DND-41 (cell line): Measurements from ENCODE around the gene GPC6.

Experiments used
- ATAC-seq: fragments of 200-7000 bp; cut with Tn5 transposase; 3 replicates; pipeline ENCODE4 v1.9.1; 2021; ENCODE audit warnings: low read depth; ENCODE audit not compliant: insufficient read depth
- DNase-seq: peaks from one replicate; pipeline ENCODE4 v3.0.0-alpha.2; 2020
- H2AFZ ChIP-seq: 2 replicates; pipeline ENCODE4 v1.6.0; 2012; ENCODE audit warnings: low read depth, low read length
- H3K27ac ChIP-seq: 2 replicates; pipeline ENCODE4 v1.5.1; 2012; ENCODE audit warnings: low read length, inconsistent platforms
- H3K27me3 ChIP-seq: fragments of 200-600 bp; sonication (generic); 2 replicates; pipeline ENCODE4 v1.6.0; 2012; ENCODE audit warnings: low read length, mild to moderate bottlenecking, inconsistent platforms; ENCODE audit not compliant: insufficient read depth, poor library complexity
- H3K36me3 ChIP-seq: 2 replicates; pipeline ENCODE4 v1.5.1; 2012; ENCODE audit warnings: low read length, inconsistent platforms; ENCODE audit not compliant: insufficient read depth
- H3K4me1 ChIP-seq: 2 replicates; pipeline ENCODE4 v1.5.1; 2012; ENCODE audit warnings: mild to moderate bottlenecking, low read length; ENCODE audit not compliant: insufficient read depth
- H3K4me2 ChIP-seq: 2 replicates; pipeline ENCODE4 v1.6.0; 2012; ENCODE audit warnings: mild to moderate bottlenecking, moderate library complexity, low read length, inconsistent platforms; ENCODE audit not compliant: insufficient read depth
- H3K4me3 ChIP-seq, 2 experiments: fragments of 200-600 bp in 1 of 2; shearing (Covaris generic) in 1 of 2; 2 replicates each; pipeline ENCODE4 v1.5.1; 2012 to 2016; ENCODE audit warnings: inconsistent platforms in 2 of 2, low read length in 2 of 2, mild to moderate bottlenecking in 2 of 2, low read depth in 1 of 2, moderate library complexity in 1 of 2
- H3K79me2 ChIP-seq: 2 replicates; pipeline ENCODE4 v1.6.0; 2012; ENCODE audit warnings: low read length, inconsistent platforms; ENCODE audit not compliant: insufficient read depth
- H3K9ac ChIP-seq: 2 replicates; pipeline ENCODE4 v1.6.0; 2012; ENCODE audit warnings: low read depth, mild to moderate bottlenecking, inconsistent platforms, low read length, moderate library complexity
- H3K9me3 ChIP-seq: 2 replicates; pipeline ENCODE4 v1.5.1; 2012; ENCODE audit warnings: low read length, moderate library complexity, mild to moderate bottlenecking, inconsistent platforms; ENCODE audit not compliant: insufficient read depth, severe bottlenecking
- H4K20me1 ChIP-seq: 2 replicates; pipeline ENCODE4 v1.6.0; 2012; ENCODE audit warnings: low read length; ENCODE audit not compliant: insufficient read depth
- CTCF ChIP-seq: IDR thresholded peaks from 2 replicates; pipeline ENCODE4 v1.5.1; 2012; ENCODE audit warnings: borderline replicate concordance, low read length, moderate library complexity, mild to moderate bottlenecking; ENCODE audit not compliant: poor library complexity, severe bottlenecking; ENCODE audit errors: extremely low read depth
- EZH2 ChIP-seq: IDR thresholded peaks from 3 replicates; pipeline ENCODE4 v1.6.1; 2012; ENCODE audit warnings: borderline replicate concordance, low read depth, mild to moderate bottlenecking, moderate library complexity, low read length, inconsistent platforms; ENCODE audit not compliant: severe bottlenecking

GPC6 gene

DNA sequence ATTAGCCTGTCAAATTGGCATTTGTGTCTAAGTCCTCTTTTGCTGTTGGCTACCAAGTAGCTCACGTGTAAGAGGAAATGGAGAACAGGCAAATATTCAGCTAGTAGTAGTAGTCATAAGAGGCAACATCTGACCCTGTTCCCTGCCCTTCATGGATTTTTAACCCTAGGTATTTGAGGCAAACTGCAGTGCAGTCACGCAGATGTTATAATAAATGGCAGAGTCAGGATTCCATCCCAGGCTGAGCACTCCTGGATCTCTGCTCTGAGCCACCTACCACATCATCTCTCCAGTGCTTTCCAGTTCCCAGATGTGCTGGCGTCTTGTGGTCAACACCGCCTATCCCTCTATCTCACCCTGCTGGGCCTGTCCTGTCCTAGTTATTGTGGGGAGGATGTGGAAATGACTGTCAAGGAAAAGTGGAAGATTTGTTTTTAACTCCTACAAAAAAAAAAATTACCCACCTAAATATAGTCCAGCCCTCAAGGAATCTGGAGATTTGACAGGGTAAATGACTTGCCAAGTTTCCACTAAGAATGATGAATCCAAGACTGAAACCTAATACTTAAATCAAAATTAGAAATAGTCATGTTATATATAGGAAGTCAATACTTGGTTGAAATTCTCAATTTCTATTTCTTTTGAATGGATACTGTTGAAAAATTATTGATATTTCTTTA lies 322.9 kb downstream of the GPC6 start:
- no peaks in the 10 kb centered on the region for H4K20me1 ChIP-seq
- no peaks in the 10 kb centered on the region for H3K9me3 ChIP-seq
- TF ChIP-seq EZH2: no peak
- no peak for TF ChIP-seq CTCF
- no peaks in the 10 kb centered on the region for H3K79me2 ChIP-seq
- no peak overlapping the region for H2AFZ ChIP-seq
- H3K4me1 ChIP-seq: no peaks in the 10 kb centered on the region
- H3K27me3 ChIP-seq: no peaks in the 10 kb centered on the region
- no peak overlapping the region for H3K9ac ChIP-seq
- H3K4me3 ChIP-seq: no peak overlapping the region
- H3K36me3 ChIP-seq: no peaks in the 10 kb centered on the region
- no peak overlapping the region for H3K27ac ChIP-seq
- H3K4me2 ChIP-seq: no peak overlapping the region
- ATAC-seq: no peak
- no peak for DNase-seq

DNA sequence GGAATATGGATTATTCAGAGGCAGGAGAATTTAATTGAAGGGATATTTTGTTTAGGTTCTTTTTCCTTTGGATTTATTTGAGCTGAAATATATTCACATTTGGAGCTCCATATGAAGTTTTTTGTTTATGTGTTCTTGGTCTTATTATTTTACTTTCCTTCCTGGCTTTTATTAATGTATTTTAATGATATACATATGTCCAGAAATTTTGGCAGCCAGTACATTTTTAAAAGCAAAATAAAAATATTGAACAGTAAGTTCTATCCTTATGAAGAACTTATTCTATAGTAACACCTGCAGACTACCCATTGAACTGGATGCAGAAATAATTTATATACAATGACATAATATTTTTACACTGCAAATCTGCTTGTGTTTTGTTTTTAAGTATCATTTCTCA lies 323.6 kb downstream of the GPC6 start:
- no peak overlapping the region for H3K9ac ChIP-seq
- no peak overlapping the region for H3K4me3 ChIP-seq
- no peak for ATAC-seq
- H3K9me3 ChIP-seq: no peaks in the 10 kb centered on the region
- TF ChIP-seq CTCF: no peak
- H3K36me3 ChIP-seq: no peaks in the 10 kb centered on the region
- DNase-seq: no peak
- no peaks in the 10 kb centered on the region for H3K4me1 ChIP-seq
- H3K27ac ChIP-seq: no peak overlapping the region
- H3K79me2 ChIP-seq: no peaks in the 10 kb centered on the region
- H2AFZ ChIP-seq: no peak overlapping the region
- no peaks in the 10 kb centered on the region for H3K27me3 ChIP-seq
- no peaks in the 10 kb centered on the region for H4K20me1 ChIP-seq
- H3K4me2 ChIP-seq: no peak overlapping the region

DNA sequence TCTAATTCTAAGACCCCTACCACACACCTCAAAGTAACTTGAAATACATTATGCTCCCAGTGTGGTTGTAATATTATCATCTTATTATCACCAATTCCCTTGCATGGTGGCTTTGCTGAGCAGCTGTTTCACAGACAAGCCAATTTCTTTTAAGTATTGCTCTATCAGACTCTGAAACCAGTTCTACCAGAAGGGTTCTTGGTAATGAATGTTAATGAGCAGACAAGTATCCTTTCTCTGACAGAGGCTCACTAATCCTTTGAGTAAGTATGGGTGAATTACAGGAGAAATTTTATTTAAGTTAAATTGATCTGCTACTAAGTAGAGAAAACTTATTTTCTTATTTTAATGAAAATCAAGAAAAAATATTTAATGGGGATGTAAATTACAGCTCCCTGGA lies 326.0 kb downstream of the GPC6 start:
- no peaks in the 10 kb centered on the region for H3K9me3 ChIP-seq
- no peak overlapping the region for H3K27ac ChIP-seq
- no peak overlapping the region for H3K4me2 ChIP-seq
- TF ChIP-seq EZH2 (no peak), CTCF (no peak)
- no peak overlapping the region for H3K4me3 ChIP-seq
- no peaks in the 10 kb centered on the region for H3K27me3 ChIP-seq
- H2AFZ ChIP-seq: no peak overlapping the region
- ATAC-seq (no peak), DNase-seq (no peak)
- no peak overlapping the region for H3K9ac ChIP-seq
- H3K4me1 ChIP-seq: no peaks in the 10 kb centered on the region
- no peaks in the 10 kb centered on the region for H4K20me1 ChIP-seq
- no peaks in the 10 kb centered on the region for H3K79me2 ChIP-seq
- H3K36me3 ChIP-seq: no peaks in the 10 kb centered on the region

DNA sequence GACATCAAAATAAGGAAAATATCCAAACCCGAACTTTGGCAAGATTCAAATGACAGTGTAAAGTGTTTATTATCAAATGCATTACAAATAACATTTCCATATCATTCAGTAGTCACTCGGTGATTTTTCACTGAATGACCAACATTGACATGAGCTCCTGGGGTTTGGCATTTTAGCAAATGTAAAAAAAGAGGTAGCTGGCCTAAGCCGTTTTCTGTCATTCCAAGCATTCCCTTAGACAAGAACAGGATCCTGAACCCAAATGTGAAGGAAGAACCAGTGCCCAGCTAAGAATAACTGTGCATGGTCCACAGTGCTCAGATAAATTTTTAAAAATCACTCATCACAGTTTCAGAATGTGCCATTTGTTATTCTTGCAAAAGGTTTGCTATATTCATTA lies 327.9 kb downstream of the GPC6 start:
- TF ChIP-seq EZH2: no peak
- no peak for TF ChIP-seq CTCF
- H3K4me3 ChIP-seq: no peak overlapping the region
- no peaks in the 10 kb centered on the region for H3K79me2 ChIP-seq
- no peaks in the 10 kb centered on the region for H4K20me1 ChIP-seq
- H2AFZ ChIP-seq: no peak overlapping the region
- no peak overlapping the region for H3K9ac ChIP-seq
- H3K4me2 ChIP-seq: no peak overlapping the region
- ATAC-seq: no peak
- no peaks in the 10 kb centered on the region for H3K9me3 ChIP-seq
- H3K36me3 ChIP-seq: no peaks in the 10 kb centered on the region
- H3K27ac ChIP-seq: no peak overlapping the region
- H3K4me1 ChIP-seq: no peaks in the 10 kb centered on the region
- H3K27me3 ChIP-seq: no peaks in the 10 kb centered on the region
- DNase-seq: no peak
